ENCODE measurements around the gene SMARCE1.

SMARCE1 gene

DNA sequence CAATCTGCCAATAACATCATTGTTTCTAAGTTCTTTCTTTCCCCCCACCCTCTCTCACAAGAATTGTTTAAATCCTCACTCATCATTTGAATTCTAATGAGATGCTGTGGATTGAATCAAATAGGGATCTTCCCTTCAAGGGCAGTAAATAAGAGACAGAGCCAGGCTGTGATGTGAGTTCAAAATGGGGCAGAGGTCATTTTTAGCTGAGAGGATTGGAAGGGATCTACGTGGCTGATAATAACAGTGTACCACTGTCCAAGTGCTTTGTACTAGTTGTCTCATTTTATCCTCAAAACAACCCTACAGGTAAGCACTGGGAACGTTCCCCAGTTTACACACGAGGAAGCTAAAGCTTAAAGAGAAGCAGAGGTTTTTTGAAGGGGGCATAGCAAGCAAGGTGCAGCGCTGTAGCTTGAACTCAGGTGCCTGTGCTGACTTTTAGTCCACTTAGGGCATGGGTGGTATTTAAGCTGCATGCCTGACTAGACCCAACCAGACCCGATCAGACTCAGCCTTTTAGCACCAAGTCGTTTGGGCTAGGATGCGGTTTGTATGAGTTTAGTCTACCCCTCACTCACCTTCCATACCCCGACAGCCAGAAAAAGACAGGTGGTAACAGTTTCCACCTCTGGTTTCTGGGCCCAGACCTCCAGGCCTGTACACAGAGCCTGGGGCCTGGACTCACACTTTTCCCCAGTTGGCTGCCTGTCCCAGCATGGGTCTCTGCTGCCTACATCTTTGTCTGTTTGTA lies 43.1 kb downstream of the SMARCE1 start:
- Histone ChIP-seq H3K27ac (ENCODE audit: low read depth, low read length, poor library complexity, severe bottlenecking) (no peak overlapping the region), H4K20me1 (ENCODE audit: insufficient read depth, low read length) (no peaks in the 10 kb centered on the region), H3K4me2 (ENCODE audit: low read length) (no peak overlapping the region), H3K4me3 (ENCODE audit: low read depth, low read length, poor library complexity, severe bottlenecking) (no peak overlapping the region), H3K9ac (ENCODE audit: low read length) (no peak overlapping the region), H2AFZ (ENCODE audit: low read length) (no peak overlapping the region), H3K9me3 (ENCODE audit: low read length) (no peaks in the 10 kb centered on the region), H3K4me1 (ENCODE audit: insufficient read depth, low read length, severe bottlenecking) (peaks cover 7% of the 10 kb centered on the region), H3F3A (ENCODE audit: insufficient read depth, low read length) (no peaks in the 10 kb centered on the region), H3K36me3 (ENCODE audit: insufficient read depth, low read length) (no peaks in the 10 kb centered on the region), H3K79me2 (ENCODE audit: insufficient read depth, low read length) (no peaks in the 10 kb centered on the region), H3K9me2 (ENCODE audit: low read depth, low read length) (no peaks in the 10 kb centered on the region), H3K27me3 (ENCODE audit: insufficient read depth, low read length) (no peaks in the 10 kb centered on the region)
- TF ChIP-seq CTCF (IDR thresholded peaks at IDR 0.05; ENCODE audit: low read length) (no peak), EZH2 (IDR thresholded peaks at IDR 0.05; ENCODE audit: borderline replicate concordance, low read length) (no peak)

- Histone ChIP-seq H3K9me2 (ENCODE audit: low read depth, low read length) (no peaks in the 10 kb centered on the region), H2AFZ (ENCODE audit: low read length) (no peak overlapping the region), H3F3A (ENCODE audit: insufficient read depth, low read length) (no peaks in the 10 kb centered on the region), H3K9me3 (ENCODE audit: low read length) (no peaks in the 10 kb centered on the region), H3K79me2 (ENCODE audit: insufficient read depth, low read length) (no peaks in the 10 kb centered on the region), H3K9ac (ENCODE audit: low read length) (no peak overlapping the region), H3K36me3 (ENCODE audit: insufficient read depth, low read length) (no peaks in the 10 kb centered on the region), H3K27ac (ENCODE audit: low read depth, low read length, poor library complexity, severe bottlenecking) (no peak overlapping the region), H3K27me3 (ENCODE audit: insufficient read depth, low read length) (no peaks in the 10 kb centered on the region), H3K4me3 (ENCODE audit: low read depth, low read length, poor library complexity, severe bottlenecking) (no peak overlapping the region), H4K20me1 (ENCODE audit: insufficient read depth, low read length) (no peaks in the 10 kb centered on the region), H3K4me1 (ENCODE audit: insufficient read depth, low read length, severe bottlenecking) (peaks cover 21% of the 10 kb centered on the region), H3K4me2 (ENCODE audit: low read length) (no peak overlapping the region)
- TF ChIP-seq EZH2 (IDR thresholded peaks at IDR 0.05; ENCODE audit: borderline replicate concordance, low read length), result no peak
- TF ChIP-seq CTCF (IDR thresholded peaks at IDR 0.05; ENCODE audit: low read length), result no peak
Observed at GRCh38 chr17:40602445-40603443, 44.9 kb downstream of the SMARCE1 start.

GRCh38 chr17:40600486-40601046 lies 47.1 kb downstream of the SMARCE1 start:
- Histone ChIP-seq H2AFZ (ENCODE audit: low read length) (no peak overlapping the region), H3K4me2 (ENCODE audit: low read length) (no peak overlapping the region), H4K20me1 (ENCODE audit: insufficient read depth, low read length) (no peaks in the 10 kb centered on the region), H3K4me1 (ENCODE audit: insufficient read depth, low read length, severe bottlenecking) (peaks cover 36% of the 10 kb centered on the region), H3K4me3 (ENCODE audit: low read depth, low read length, poor library complexity, severe bottlenecking) (no peak overlapping the region), H3K79me2 (ENCODE audit: insufficient read depth, low read length) (no peaks in the 10 kb centered on the region), H3K9ac (ENCODE audit: low read length) (no peak overlapping the region), H3K27me3 (ENCODE audit: insufficient read depth, low read length) (no peaks in the 10 kb centered on the region), H3K9me2 (ENCODE audit: low read depth, low read length) (no peaks in the 10 kb centered on the region), H3K27ac (ENCODE audit: low read depth, low read length, poor library complexity, severe bottlenecking) (no peak overlapping the region), H3K36me3 (ENCODE audit: insufficient read depth, low read length) (no peaks in the 10 kb centered on the region; the same call in 1 of the 2 replicates), H3K9me3 (ENCODE audit: low read length) (no peaks in the 10 kb centered on the region), H3F3A (ENCODE audit: insufficient read depth, low read length) (no peaks in the 10 kb centered on the region)
- TF ChIP-seq EZH2 (IDR thresholded peaks at IDR 0.05; ENCODE audit: borderline replicate concordance, low read length), result no peak
- TF ChIP-seq CTCF (IDR thresholded peaks at IDR 0.05; ENCODE audit: low read length), result no peak

Data from OCI-LY1 (cell line).